Brain microvascular endothelial cell (primary cell): Measurements from ENCODE around the gene TTC39A.

Source experiments
- DNase-seq: peaks from one replicate; pipeline ENCODE4 v3.0.0-alpha.2; 2020
- H3K27ac ChIP-seq: fragments of 250-450 bp; sonication (Bioruptor Pico); 2 replicates; pipeline ENCODE4 v1.5.1; 2020; ENCODE audit warnings: mild to moderate bottlenecking, moderate library complexity
- H3K27me3 ChIP-seq: fragments of 250-450 bp; sonication (Bioruptor Pico); replicated peaks from 2 replicates; pipeline ENCODE4 v1.5.1; 2020; ENCODE audit warnings: mild to moderate bottlenecking
- H3K36me3 ChIP-seq: fragments of 250-450 bp; sonication (Bioruptor Pico); replicated peaks from 2 replicates; pipeline ENCODE4 v1.5.1; 2020; ENCODE audit warnings: mild to moderate bottlenecking
- H3K4me3 ChIP-seq: 2 replicates; pipeline ENCODE4 v1.5.1; 2011; ENCODE audit warnings: low read depth, mild to moderate bottlenecking, control low read depth, low read length, moderate library complexity
- in situ Hi-C: cut with HindIII; loops from 2 replicates; pipeline ENCODE4 v1.10.0; 2017; ENCODE audit warnings: low sequenced_read_pairs, low pct_ligation_motif_present
- TF ChIP-seq, protein P1 (sequence below): IDR thresholded peaks from 2 replicates; pipeline ENCODE4 v1.5.1; 2011; ENCODE audit warnings: low read depth, mild to moderate bottlenecking, moderate library complexity, low read length, control low read depth, inconsistent platforms; ENCODE audit errors: missing control alignments

The TTC39A gene

DNA sequence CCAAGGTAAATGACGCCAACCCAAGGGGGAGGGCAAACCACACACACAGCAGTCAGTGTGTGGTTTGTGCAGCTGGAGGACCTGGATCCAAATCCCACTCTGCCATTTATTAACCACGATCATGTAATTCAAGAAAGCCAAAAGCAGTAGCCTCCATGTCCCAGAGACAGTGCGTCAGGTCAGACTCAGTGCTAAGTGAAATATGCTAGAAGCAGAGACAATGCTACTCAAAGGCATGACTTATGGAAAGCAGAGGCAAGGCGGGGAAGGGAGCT is 13.6 kb downstream of the TTC39A start:
- Histone ChIP-seq H3K4me3 (no peak overlapping the region), H3K27me3 (no peaks in the 10 kb centered on the region), H3K27ac (no peak overlapping the region), H3K36me3 (no peaks in the 10 kb centered on the region)
- no peak for DNase-seq
- TF ChIP-seq, protein P1, sequence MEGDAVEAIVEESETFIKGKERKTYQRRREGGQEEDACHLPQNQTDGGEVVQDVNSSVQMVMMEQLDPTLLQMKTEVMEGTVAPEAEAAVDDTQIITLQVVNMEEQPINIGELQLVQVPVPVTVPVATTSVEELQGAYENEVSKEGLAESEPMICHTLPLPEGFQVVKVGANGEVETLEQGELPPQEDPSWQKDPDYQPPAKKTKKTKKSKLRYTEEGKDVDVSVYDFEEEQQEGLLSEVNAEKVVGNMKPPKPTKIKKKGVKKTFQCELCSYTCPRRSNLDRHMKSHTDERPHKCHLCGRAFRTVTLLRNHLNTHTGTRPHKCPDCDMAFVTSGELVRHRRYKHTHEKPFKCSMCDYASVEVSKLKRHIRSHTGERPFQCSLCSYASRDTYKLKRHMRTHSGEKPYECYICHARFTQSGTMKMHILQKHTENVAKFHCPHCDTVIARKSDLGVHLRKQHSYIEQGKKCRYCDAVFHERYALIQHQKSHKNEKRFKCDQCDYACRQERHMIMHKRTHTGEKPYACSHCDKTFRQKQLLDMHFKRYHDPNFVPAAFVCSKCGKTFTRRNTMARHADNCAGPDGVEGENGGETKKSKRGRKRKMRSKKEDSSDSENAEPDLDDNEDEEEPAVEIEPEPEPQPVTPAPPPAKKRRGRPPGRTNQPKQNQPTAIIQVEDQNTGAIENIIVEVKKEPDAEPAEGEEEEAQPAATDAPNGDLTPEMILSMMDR = no peak
- in situ Hi-C loops = no loop called here

DNA sequence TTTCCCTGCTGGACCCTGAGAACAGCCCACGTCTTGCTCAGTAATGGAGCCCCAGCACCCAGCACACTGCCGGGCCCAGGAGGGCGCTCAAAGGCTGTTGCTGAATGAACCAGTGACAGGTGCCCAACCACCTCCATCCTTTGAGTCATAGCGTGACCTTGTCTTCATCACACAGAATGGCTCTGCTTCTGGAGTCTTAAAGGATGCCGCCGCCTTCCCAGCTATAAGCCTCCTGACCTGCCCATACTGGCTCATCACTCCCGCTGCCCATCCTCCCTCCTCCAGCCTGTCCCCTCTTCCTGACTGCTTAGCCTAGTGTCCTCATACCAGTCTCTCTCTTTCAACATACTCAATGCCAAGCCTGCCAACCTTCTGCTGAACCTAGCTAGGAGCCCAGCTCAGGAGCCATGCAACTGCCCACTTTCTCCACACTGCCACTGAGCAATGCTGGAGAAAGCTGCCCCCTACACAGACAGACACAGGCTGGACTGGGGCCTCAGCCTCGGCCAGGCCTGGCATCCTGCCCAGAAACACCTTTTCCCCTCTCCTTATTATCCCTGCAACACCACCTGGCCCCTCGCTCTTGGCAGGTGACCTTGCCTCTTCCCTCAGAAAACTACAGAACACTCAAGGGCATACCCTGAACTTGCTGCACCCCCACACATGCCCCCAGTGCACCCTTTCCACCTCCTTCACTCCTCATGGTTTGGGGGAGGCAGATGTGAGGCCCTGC is 14.1 kb downstream of the TTC39A start:
- DNase-seq = no peak
- no peaks in the 10 kb centered on the region for H3K27me3 ChIP-seq

DNA sequence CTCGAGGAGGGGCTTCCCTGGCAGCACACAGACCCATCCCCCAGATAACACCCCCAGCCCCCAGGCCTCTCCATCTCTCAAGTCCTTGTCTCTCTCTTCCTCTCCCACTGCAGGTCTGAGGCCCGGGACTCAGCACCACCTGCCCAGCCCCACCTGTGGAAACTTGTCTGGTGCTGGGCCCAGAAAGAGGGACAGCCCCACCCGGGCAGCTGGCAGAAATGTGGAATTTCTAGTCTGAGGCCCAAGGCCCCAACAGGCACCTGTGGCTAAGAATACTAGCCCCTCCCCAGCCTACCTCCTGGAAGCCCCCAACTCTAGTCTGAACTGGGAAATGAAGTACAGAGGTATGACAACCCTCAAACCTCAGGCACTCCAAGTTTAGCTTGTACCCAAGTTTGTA is 15.4 kb downstream of the TTC39A start:
- Histone ChIP-seq H3K36me3 (no peaks in the 10 kb centered on the region), H3K27ac (no peak overlapping the region), H3K27me3 (no peaks in the 10 kb centered on the region), H3K4me3 (no peak overlapping the region)
- in situ Hi-C loops = no loop called here
- DNase-seq = no peak
- TF ChIP-seq, protein P1 = no peak

More for the DNA sequence above, 14.1 kb downstream of the TTC39A start:
- Histone ChIP-seq H3K36me3 (no peaks in the 10 kb centered on the region), H3K27ac (no peak overlapping the region), H3K4me3 (no peak overlapping the region)
- in situ Hi-C loops = no loop called here
- TF ChIP-seq, protein P1 = no peak

DNA sequence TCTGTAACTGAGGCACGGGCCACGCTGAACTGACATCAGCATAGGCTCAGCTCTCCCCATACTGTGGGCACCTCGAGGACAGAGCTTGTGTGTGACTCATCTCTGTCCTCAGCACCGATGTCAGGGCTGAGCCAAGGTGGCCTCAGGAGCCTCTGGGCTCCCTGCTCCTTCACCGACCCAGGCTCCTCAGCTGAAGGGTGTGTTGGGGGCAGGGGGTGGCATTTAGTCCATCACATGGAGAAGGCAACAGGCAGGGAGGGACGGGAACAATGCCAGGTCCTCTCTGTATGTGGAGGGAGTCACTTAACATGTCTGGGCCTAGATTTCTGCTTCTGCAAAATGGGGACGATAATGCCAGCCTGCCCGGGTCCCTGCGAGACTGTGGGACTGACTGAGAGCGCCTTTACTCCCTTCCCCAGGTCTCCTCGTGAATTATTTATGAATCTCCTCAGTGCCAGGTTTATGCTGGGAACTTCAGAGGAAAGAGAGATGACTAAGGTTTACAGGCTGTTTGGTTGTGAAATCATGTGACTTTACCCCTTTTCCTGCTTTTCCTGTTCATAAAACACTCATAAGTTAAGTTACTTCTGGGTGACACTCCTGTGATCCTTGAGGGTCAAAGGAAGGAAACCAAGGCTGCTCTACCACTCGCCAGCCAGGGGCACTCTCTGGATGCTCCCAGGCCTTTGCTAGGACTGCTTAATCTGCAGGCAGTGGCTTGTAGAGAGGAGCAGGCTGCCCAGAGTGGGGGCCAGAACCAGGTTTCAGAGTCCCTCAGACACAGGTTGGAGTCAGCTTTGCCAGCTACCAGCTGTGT is 16.2 kb downstream of the TTC39A start:
- Histone ChIP-seq H3K27ac (peak overlapping the region; percentile 63), H3K36me3 (no peaks in the 10 kb centered on the region), H3K4me3 (no peak overlapping the region), H3K27me3 (no peaks in the 10 kb centered on the region)
- in situ Hi-C loops = no loop called here
- peak; percentile 33 for DNase-seq
- TF ChIP-seq, protein P1 = no peak

DNA sequence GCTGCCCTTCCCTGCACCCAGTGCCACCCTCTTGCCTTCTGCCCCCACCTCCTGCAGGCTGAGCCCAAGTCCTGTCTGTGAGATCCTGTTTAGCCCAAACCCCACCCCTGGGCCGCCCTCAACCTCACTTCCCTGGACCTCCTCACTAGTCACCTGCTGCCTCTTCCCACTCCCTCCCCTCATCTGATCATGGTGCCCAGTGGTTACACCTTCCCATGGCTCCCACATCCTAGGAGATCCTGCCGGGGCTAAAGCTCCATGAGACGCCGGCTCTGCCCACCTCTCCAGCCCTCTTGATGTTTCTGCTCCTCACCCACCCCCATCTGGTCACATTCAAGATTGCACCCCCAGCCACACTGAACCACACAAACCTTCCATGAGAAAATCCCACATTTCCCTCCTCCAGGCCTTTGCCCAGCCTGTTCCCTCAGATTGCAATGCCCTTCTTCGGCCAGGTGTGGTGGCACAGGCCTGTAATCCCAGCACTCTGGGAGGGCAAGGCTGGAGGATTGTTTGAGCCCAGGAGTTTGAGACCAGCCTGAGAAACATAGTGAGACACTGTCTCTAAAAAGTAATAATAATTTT is 17.0 kb downstream of the TTC39A start:
- TF ChIP-seq, protein P1 = peak; percentile 42
- Histone ChIP-seq H3K27me3 (no peaks in the 10 kb centered on the region), H3K4me3 (no peak overlapping the region), H3K27ac (no peak overlapping the region), H3K36me3 (no peaks in the 10 kb centered on the region)
- in situ Hi-C loops = no loop called here
- no peak for DNase-seq
